IMR-90 (cell line): ENCODE results near the gene COG1. TPM values are rescaled to one million over a fixed set of nuclear protein-coding genes. Genes with fewer than 3 reads are reported as not detected.

ENCODE experiments used
- ATAC-seq: fragments of 200-7000 bp; cut with Tn5 transposase; 2 replicates; pipeline ENCODE4 v1.9.1; 2020; ENCODE audit warnings: low read depth, mild to moderate bottlenecking, moderate library complexity
- BruUV-seq: library from RNA; stranded (reverse); fragments of 400-500 nt; replicated peaks from 2 replicates; lab custom pipeline; 2021; lab: Mats Ljungman, UMichigan
- CTCF ChIA-PET: fragments of 300-600 bp; formaldehyde crosslinking; extraction: SDS; loops from one replicate; lab custom pipeline; 2021; ENCODE audit warnings: antibody characterized with exemption; lab: Yijun Ruan, JAX
- POLR2A ChIA-PET: fragments of 300-600 bp; sonication (Branson Sonifier 250); formaldehyde crosslinking; loops from one replicate; lab custom pipeline; 2022; ENCODE audit warnings: antibody characterized with exemption; ENCODE audit not compliant: unreplicated experiment; lab: Charles Lee
- DNase-seq: peaks from one replicate; pipeline ENCODE4 v3.0.0; 2013
- H2AFZ ChIP-seq: replicated peaks from 2 replicates; pipeline ENCODE3; 2013; ENCODE audit warnings: low read length, mild to moderate bottlenecking; ENCODE audit not compliant: poor library complexity
- H2AK5ac ChIP-seq: 2 replicates; pipeline ENCODE4 v1.6.1; 2013; ENCODE audit warnings: low read depth, low read length, inconsistent platforms
- H2AK9ac ChIP-seq: replicated peaks from 2 replicates; pipeline ENCODE3; 2013; ENCODE audit warnings: mild to moderate bottlenecking, low read depth, low read length, moderate library complexity; ENCODE audit not compliant: poor library complexity
- H2BK120ac ChIP-seq: 2 replicates; pipeline ENCODE4 v1.6.1; 2013; ENCODE audit warnings: low read depth, low read length, inconsistent platforms
- H2BK15ac ChIP-seq: 3 replicates; pipeline ENCODE4 v1.6.1; 2013; ENCODE audit warnings: low read depth, low read length, inconsistent platforms
- H2BK20ac ChIP-seq: 2 replicates; pipeline ENCODE4 v1.6.1; 2013; ENCODE audit warnings: low read depth, mild to moderate bottlenecking, inconsistent platforms, low read length, moderate library complexity
- H2BK5ac ChIP-seq: 2 replicates; pipeline ENCODE4 v1.6.1; 2013; ENCODE audit warnings: mild to moderate bottlenecking, low read depth, low read length, inconsistent platforms; ENCODE audit not compliant: poor library complexity, severe bottlenecking
- H3K14ac ChIP-seq: replicated peaks from 2 replicates; pipeline ENCODE4 v1.6.1; 2013; ENCODE audit warnings: low read depth, low read length, inconsistent platforms
- H3K18ac ChIP-seq: 2 replicates; pipeline ENCODE4 v1.6.1; 2013; ENCODE audit warnings: low read depth, low read length, control low read depth
- H3K23ac ChIP-seq: 2 replicates; pipeline ENCODE4 v1.6.1; 2013; ENCODE audit warnings: low read depth, low read length, inconsistent platforms
- H3K27ac ChIP-seq: 2 replicates; pipeline ENCODE4 v1.5.1; 2013; ENCODE audit warnings: mild to moderate bottlenecking, control low read depth, low read length; ENCODE audit not compliant: insufficient read depth
- H3K27me3 ChIP-seq: 2 replicates; pipeline ENCODE4 v1.6.1; 2013; ENCODE audit warnings: low read length; ENCODE audit not compliant: control insufficient read depth, insufficient read depth
- H3K36me3 ChIP-seq: 2 replicates; pipeline ENCODE4 v1.6.1; 2013; ENCODE audit warnings: low read length, mixed read lengths; ENCODE audit not compliant: control insufficient read depth, insufficient read depth
- H3K4ac ChIP-seq: 2 replicates; pipeline ENCODE4 v1.6.1; 2013; ENCODE audit warnings: low read depth, low read length, inconsistent platforms
- H3K4me1 ChIP-seq: 2 replicates; pipeline ENCODE4 v1.6.1; 2013; ENCODE audit warnings: low read length, mixed read lengths; ENCODE audit not compliant: control insufficient read depth, insufficient read depth
- H3K4me2 ChIP-seq: 2 replicates; pipeline ENCODE4 v1.6.1; 2013; ENCODE audit warnings: low read depth, mild to moderate bottlenecking, control low read depth, low read length, moderate library complexity
- H3K4me3 ChIP-seq: 2 replicates; pipeline ENCODE4 v1.5.1; 2013; ENCODE audit warnings: low read depth, mild to moderate bottlenecking, control low read depth, low read length, moderate library complexity; ENCODE audit not compliant: insufficient read depth
- H3K56ac ChIP-seq: 2 replicates; pipeline ENCODE4 v1.6.1; 2013; ENCODE audit warnings: low read length, inconsistent platforms; ENCODE audit not compliant: insufficient read depth; ENCODE audit errors: extremely low read depth
- H3K79me1 ChIP-seq, 2 experiments: 2 replicates each; pipeline ENCODE4 v1.6.1; 2013; ENCODE audit warnings: low read length in 2 of 2, inconsistent platforms in 1 of 2, low read depth in 1 of 2
- H3K9ac ChIP-seq: 2 replicates; pipeline ENCODE4 v1.6.1; 2013; ENCODE audit warnings: low read depth, low read length, control low read depth
- H3K9me1 ChIP-seq: 2 replicates; pipeline ENCODE4 v1.6.1; 2013; ENCODE audit warnings: low read length, inconsistent platforms; ENCODE audit not compliant: insufficient read depth
- H3K9me3 ChIP-seq: 2 replicates; pipeline ENCODE4 v1.6.1; 2013; ENCODE audit warnings: low read length; ENCODE audit not compliant: control insufficient read depth, insufficient read depth
- H4K20me1 ChIP-seq: 2 replicates; pipeline ENCODE4 v1.6.1; 2013; ENCODE audit warnings: low read length, inconsistent platforms; ENCODE audit not compliant: insufficient read depth
- H4K5ac ChIP-seq: 2 replicates; pipeline ENCODE4 v1.6.1; 2013; ENCODE audit warnings: mild to moderate bottlenecking, low read depth, low read length, control low read depth
- H4K8ac ChIP-seq, 2 experiments: 2 replicates each; pipeline ENCODE4 v1.6.1; 2013; ENCODE audit warnings: low read depth in 2 of 2, low read length in 2 of 2, control low read depth in 1 of 2, inconsistent platforms in 1 of 2
- H4K91ac ChIP-seq: 2 replicates; pipeline ENCODE4 v1.6.1; 2013; ENCODE audit warnings: low read depth, low read length, inconsistent platforms; ENCODE audit not compliant: insufficient read depth
- BHLHE40 ChIP-seq: fragments of 150-350 bp; IDR thresholded peaks from 2 replicates; pipeline ENCODE4 v1.6.1; 2016; ENCODE audit warnings: mild to moderate bottlenecking, low read depth, low read length
- CEBPB ChIP-seq: IDR thresholded peaks from 2 replicates; pipeline ENCODE4 v1.6.1; 2012; ENCODE audit warnings: low read depth, low read length, improper control_type of control experiment
- CHD1 ChIP-seq: IDR thresholded peaks from 2 replicates; pipeline ENCODE4 v1.6.1; 2012; ENCODE audit warnings: low read depth, low read length, improper control_type of control experiment
- MAZ ChIP-seq: IDR thresholded peaks from 2 replicates; pipeline ENCODE4 v1.6.1; 2012; ENCODE audit warnings: low read depth, mild to moderate bottlenecking, low read length, improper control_type of control experiment, moderate library complexity, borderline replicate concordance
- POLR2A ChIP-seq: IDR thresholded peaks from 2 replicates; pipeline ENCODE4 v1.6.1; 2012; ENCODE audit warnings: mild to moderate bottlenecking, low read depth, low read length
- RAD21 ChIP-seq: IDR thresholded peaks from 2 replicates; pipeline ENCODE4 v1.6.1; 2012; ENCODE audit warnings: low read length, improper control_type of control experiment
- RCOR1 ChIP-seq: IDR thresholded peaks from 2 replicates; pipeline ENCODE4 v1.6.1; 2012; ENCODE audit warnings: mild to moderate bottlenecking, low read length, improper control_type of control experiment; ENCODE audit not compliant: insufficient replicate concordance
- SMC3 ChIP-seq: fragments of 150-350 bp; IDR thresholded peaks from 2 replicates; pipeline ENCODE4 v1.6.1; 2016; ENCODE audit warnings: low read depth, mild to moderate bottlenecking, antibody characterized with exemption, low read length, moderate library complexity
- WGBS, 2 experiments: methylation state at CpG; one replicate each; pipeline versions ENCODE4 v1.1.5 to v1.1.7; 2013; ENCODE audit warnings: missing lambda C conversion rate in 2 of 2; ENCODE audit not compliant: insufficient read length in 1 of 2; ENCODE audit errors: extremely low coverage in 2 of 2; 5-methylcytosine and 5-hydroxymethylcytosine counted together
- dilution Hi-C: fragments of 300-500 bp; cut with HindIII; formaldehyde crosslinking; loops from one replicate; pipeline ENCODE4 v1.14.3; 2018; ENCODE audit warnings: low sequenced_read_pairs; ENCODE audit not compliant: unreplicated experiment
- in situ Hi-C: fragments of 300-500 bp; cut with MboI; formaldehyde crosslinking; loops from 3 replicates; pipeline ENCODE4 v1.14.3; 2019; ENCODE audit warnings: low sequenced_read_pairs, inconsistent platforms, mixed read lengths
- intact Hi-C: fragments of 100-400 bp; cut with micrococcal nuclease; formaldehyde crosslinking; loops from 2 replicates; pipeline ENCODE4 v1.10.0; 2022
- polyA plus RNA-seq, 3 experiments: library from polyadenylated mRNA; depleted of rRNA; stranded (reverse); fragments of >200 nt; gene quantifications; 2 replicates each; pipeline ENCODE4 v1.2.3, GENCODE V29; 2012; ENCODE audit warnings: low replicate concordance in 1 of 3
- total RNA-seq: library from RNA; depleted of rRNA; stranded (reverse); fragments of >200 nt; gene quantifications from 2 replicates; pipeline ENCODE4 v1.2.3, GENCODE V29; 2012
- TF ChIP-seq, protein P1 (sequence below): fragments of 150-350 bp; IDR thresholded peaks from 2 replicates; pipeline ENCODE4 v1.6.1; 2016; ENCODE audit warnings: low read depth, mild to moderate bottlenecking, low read length, moderate library complexity, borderline replicate concordance

COG1 gene
- total and polyA plus RNA-seq, 2 of the 4 experiments (the other 2 are of a cell fraction), result 18.3 to 35.1 TPM

DNA sequence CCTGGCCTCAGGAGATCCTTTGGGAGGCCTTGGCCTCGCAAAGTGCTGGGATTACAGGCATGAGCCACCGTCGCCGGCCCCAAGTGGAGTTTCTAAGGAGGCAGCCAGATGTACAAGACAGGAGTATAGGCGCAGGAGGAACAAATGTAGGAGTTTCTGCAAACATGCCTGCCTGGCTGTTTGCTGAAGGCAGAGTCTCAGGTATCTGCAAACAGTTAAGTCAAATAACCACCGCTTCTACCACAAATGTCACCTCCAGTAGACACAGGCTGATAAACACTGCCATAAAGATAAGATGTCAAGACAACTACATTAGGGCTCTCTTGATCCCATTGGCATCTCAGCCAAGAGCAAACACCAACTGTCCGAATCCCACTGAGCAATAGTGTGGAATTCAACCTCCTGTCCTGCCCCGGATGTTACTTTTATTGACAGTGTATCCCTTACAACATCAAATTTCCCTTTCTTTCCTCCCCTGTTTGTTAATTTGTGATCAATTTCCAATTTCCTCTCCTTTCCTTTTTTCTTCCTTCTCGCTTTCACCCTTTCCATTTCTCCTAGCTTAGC lies 5.6 kb upstream of the COG1 start:
- Histone ChIP-seq H4K91ac (no peak overlapping the region), H3K14ac (no peak overlapping the region), H3K18ac (no peak overlapping the region), H2AK5ac (no peak overlapping the region), H3K9me1 (no peaks in the 10 kb centered on the region), H3K36me3 (no peaks in the 10 kb centered on the region), H2AFZ (no peak overlapping the region), H4K5ac (no peak overlapping the region), H2BK20ac (no peak overlapping the region), H3K4me1 (no peaks in the 10 kb centered on the region; the same call in none of the 2 replicates), H2BK120ac (no peak overlapping the region), H3K9me3 (no peaks in the 10 kb centered on the region), H4K8ac (no peak overlapping the region), H3K4ac (no peak overlapping the region), H3K27me3 (no peaks in the 10 kb centered on the region), H3K79me1 (peaks cover 0 to 9% of the 10 kb centered on the region in 2 experiments; a peak in 2 of 4 replicates), H3K27ac (no peak overlapping the region), H3K23ac (no peak overlapping the region), H4K20me1 (no peaks in the 10 kb centered on the region), H3K4me3 (no peak overlapping the region), H2AK9ac (no peak overlapping the region), H2BK15ac (no peak overlapping the region), H3K4me2 (no peak overlapping the region), H3K56ac (no peak overlapping the region), H2BK5ac (no peak overlapping the region), H3K9ac (no peak overlapping the region)
- CTCF ChIA-PET, result no interaction called here
- TF ChIP-seq, protein P1, sequence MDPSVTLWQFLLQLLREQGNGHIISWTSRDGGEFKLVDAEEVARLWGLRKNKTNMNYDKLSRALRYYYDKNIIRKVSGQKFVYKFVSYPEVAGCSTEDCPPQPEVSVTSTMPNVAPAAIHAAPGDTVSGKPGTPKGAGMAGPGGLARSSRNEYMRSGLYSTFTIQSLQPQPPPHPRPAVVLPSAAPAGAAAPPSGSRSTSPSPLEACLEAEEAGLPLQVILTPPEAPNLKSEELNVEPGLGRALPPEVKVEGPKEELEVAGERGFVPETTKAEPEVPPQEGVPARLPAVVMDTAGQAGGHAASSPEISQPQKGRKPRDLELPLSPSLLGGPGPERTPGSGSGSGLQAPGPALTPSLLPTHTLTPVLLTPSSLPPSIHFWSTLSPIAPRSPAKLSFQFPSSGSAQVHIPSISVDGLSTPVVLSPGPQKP, result no peak
- TF ChIP-seq MAZ (no peak), RAD21 (no peak), BHLHE40 (no peak), CEBPB (no peak), CHD1 (no peak), RCOR1 (no peak), POLR2A (no peak), SMC3 (no peak)
- intact Hi-C loops, result no loop called here
- POLR2A ChIA-PET, result no interaction called here
- WGBS, 2 experiments, result 85 to 100% methylated on average over 1 to 6 of the region's 9 CpGs
- no TSS peak for BruUV-seq
- ATAC-seq (no peak), DNase-seq (no peak)
- in situ Hi-C loops, result loop anchor here (5.0 to 10.0 kb wide), 3 partner anchors 200 to 622 kb away; no protein-coding TSS in a partner anchor
- dilution Hi-C loops, result no loop called here
